SK-N-DZ (cell line): ENCODE measurements around the gene RSRC1.
A peak's percentile ranks its signal among the peaks of the same experiment; 100 is the strongest.
"Not testable (repeated sequence)": the region's sequence is repeated elsewhere in the genome, so short reads cannot be mapped to it uniquely, and the experiment has no call there.

Experiments
- DNase-seq: peaks from one replicate; pipeline ENCODE4 v3.0.0-alpha.2; 2015; ENCODE audit warnings: low spot score

RSRC1 gene

DNA sequence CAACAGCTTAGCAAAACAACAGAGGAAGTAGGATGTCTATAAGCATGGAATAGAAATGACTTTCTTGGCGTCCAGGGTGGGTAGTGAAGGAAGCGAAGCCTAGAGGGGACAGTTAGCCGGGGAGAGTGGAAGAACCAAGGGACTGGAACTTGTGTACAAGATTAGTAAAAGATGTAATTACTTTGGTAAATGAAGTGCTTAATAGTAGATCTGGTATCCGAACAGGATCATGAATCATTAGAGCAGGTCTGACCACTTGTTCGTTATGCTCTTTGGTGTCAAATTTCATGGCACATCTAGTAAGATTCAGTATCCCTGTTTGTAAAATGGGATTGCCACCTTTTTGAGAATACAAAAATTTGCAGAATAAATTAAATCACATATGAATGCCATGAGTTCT is 348.6 kb downstream of the RSRC1 start:
- no peak for DNase-seq

GRCh38 chr3:158460926-158461325 is 351.0 kb downstream of the RSRC1 start:
- DNase-seq: no peak

DNA sequence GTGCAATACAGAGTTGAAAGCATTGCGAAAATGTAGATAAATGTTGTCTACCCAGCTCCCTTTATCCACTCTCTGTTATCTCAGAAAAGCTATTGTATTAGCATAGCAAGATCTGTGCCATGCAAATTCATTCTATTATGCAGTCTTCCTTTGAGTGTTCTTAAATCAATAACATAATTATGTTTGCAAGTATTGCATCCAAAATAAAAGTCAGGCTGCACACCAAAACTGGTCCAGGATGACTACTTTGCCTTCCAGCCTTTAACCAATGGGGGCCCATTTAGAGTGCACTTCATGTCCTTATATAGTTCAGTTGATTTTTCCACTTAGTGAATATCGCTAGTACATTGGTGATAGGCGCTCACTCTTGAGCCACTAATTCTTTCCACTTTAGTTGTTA is 353.7 kb downstream of the RSRC1 start:
- no peak for DNase-seq

DNA sequence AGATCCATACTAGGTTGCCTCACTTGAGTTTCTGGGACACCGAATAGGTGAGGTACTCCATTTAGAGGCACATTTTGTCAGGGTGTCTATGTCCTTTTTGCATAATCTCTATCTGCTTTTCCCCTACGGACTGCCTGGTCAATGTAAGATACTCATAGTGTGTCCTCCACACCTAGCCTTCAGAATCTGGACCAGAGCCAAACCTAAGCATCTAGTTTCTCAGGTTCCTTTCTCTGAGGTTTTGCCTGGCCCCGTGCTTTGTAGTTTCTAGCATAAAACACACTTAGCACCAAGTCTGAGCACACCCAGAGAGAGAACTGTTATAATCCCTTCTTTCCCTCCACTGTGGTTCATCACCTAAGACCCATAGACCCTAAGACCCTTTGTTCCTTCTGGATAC is 355.2 kb downstream of the RSRC1 start:
- no peak for DNase-seq

DNA sequence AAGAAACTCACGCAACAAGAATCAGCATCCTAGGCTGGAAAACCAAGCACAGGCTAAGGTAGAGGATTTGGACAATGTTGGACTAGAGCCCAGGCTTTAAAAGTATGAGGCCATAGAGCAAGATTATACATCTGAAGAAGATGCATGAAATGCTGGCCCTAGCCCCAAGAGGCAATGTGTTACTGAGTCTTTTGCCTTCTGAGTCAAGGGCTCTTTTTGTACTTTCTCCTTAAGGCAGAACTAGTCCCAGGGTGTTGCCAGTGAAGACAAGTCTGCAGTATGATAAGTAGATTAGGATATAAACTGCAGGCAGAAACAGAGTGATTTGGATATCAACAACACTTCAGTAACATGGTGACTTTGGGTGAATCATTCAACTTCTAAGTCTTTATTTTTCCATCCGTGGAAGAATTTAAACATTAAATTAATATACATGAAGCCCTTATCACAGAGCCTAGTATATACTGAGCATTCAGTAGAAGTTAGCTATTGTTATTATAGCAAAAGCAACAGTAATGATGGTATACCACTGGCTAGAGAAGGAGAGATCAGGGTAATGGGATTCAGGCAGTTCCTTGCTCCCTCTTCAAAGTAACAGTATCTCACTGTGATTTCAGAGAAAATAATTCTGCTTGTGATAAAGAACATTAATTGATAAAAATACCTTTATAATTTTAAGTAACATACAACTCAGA is 361.2 kb downstream of the RSRC1 start:
- DNase-seq: no peak

- no peak for DNase-seq
Observed at GRCh38 chr3:158471639-158472294, 361.9 kb downstream of the RSRC1 start.

DNA sequence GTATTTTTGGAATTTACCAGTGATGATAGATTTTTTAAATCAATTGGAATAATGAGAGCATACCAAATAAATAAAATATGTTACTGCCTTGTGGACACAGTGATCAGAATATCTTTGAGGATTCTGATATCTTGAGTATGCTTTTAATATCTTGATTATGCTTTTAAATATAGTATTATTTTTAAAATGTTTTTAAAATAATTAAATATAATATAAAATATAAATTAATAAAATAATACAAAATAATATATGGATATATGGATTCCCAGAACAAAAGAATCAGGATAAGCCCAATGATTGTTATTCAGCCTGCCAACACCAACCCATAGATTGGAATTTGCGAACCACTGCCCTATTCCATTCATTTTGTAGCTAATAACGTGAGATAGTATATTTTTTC is 369.2 kb downstream of the RSRC1 start:
- DNase-seq: no peak

DNA sequence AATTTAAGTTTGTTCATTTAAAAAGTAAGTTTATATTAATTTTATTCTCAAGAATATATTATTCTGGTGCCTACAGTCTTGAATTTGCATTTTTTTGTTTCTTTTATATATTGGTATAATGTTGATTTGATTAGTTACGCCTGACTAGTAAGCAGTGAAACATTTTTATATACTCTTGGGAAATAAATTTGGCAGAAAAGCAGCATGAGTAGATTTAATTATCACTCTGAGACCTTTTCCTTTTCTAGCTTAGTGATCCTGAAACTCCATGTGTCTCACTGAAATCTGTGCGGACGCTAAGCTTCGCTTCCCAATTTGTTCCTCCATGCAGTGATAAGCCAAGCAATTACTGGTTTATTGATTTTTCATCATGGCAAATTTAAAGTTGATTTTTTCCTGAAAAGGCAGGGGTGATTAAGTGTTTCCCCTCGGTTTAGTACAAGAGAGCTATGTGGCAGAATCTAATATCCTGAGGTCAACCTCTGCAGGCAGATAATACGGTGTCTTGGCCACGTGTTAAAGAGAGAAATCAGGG is 373.9 kb downstream of the RSRC1 start:
- DNase-seq: peak; percentile 12

DNA sequence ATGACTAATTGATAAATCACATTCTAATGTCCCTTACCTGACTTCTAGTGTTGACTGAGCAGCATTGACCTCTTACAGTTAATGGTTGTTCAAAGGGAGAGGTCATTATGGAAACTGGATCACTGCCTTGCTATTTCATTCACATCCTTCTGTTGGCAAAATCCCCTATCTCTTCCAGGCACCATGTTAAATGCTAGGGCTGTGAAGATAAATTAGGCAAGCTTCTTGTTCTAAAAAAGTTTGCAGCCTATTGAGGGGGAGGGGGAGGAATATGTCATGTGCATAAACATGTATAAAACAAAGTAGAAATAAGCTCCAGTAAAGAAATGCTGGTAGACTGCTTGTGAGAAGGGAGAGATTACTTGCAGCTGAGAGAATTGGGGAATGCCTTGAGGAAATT is 376.3 kb downstream of the RSRC1 start:
- DNase-seq: no peak

DNA sequence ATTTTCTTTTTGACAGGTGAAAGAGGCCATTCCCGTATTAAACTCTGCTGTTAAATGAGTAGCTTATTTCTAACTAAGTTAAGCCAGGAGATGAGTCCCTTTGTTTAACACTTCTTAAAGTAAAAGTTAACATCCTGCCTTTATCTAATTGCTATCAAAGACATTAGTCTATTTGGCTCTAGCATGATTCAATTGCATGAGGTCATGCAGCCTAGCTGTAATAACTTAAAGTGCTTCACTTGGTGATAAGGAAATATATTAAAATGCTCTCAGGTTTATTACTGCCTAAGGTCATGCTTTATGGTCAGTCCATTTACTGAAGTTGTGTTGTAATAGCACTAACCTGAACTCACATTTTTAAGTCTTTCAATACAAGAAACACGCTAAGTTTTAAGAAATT is 378.8 kb downstream of the RSRC1 start:
- peak; percentile 27 for DNase-seq

GRCh38 chr3:158489181-158489580 is 379.3 kb downstream of the RSRC1 start:
- DNase-seq: peak; percentile 14

- DNase-seq: no peak
Observed at GRCh38 chr3:158491968-158492367, 382.1 kb downstream of the RSRC1 start.

DNA sequence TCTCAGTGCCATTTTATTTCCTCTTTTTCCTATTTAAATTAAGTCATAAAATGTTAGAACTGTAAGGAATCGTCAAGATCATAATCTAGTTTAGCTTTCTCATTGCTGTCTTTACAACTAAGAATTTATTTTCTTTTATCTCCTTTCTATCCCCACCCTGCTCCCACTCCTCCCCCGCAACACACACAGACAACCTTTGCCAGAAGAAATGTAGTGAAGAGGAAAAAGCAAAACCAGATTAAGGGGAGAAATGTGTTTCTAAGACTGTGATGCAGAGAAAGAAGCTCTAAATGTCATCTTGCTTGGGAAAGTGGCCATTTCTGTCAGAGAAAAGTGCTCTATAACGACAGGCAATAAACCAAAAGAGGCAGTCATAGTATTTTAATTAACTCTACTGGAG is 382.8 kb downstream of the RSRC1 start:
- no peak for DNase-seq

- DNase-seq: no peak
Observed at GRCh38 chr3:158493931-158494330, 384.0 kb downstream of the RSRC1 start.

DNA sequence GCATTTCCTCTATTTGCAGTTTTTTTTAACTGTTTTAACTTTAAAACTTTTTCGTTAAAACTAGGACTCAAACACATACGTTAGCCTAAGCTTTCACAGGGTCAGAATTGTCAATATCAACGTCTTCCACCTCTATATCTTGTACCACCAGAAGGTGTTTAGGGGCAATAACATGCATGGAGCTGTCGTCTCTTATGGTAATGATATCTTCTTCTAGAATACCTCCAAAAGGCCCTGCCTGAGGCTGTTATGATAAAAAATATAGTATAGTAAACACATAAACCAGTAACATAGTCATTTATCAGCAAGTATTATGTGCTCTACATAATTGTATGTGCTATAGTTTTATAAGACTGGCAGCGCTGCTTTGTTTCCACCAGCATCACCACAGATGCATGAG is 384.8 kb downstream of the RSRC1 start:
- DNase-seq: no peak

DNA sequence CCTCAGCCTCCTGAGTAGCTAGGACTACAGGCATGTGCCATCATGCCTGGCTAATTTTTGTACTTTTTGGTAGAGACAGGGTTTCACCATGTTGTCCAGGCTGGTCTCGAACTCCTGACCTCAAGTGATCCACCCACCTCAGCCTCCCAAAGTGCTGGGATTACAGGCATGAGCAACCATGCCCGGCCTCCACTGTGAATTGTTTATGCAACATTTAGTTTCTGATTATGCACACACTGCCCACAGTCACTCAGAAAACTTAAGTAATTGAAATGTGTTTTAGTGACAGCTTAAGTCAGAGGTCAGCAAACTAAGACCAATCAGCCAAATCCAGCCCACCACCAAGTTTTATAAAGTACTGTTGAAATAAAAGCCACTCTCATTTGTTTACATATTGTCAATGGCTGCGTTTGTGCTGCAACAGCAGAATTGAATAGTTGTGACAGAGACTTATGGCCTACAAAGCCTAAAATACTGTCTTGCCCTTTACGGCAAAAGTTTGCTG is 385.6 kb downstream of the RSRC1 start:
- not testable (repeated sequence) for DNase-seq

DNA sequence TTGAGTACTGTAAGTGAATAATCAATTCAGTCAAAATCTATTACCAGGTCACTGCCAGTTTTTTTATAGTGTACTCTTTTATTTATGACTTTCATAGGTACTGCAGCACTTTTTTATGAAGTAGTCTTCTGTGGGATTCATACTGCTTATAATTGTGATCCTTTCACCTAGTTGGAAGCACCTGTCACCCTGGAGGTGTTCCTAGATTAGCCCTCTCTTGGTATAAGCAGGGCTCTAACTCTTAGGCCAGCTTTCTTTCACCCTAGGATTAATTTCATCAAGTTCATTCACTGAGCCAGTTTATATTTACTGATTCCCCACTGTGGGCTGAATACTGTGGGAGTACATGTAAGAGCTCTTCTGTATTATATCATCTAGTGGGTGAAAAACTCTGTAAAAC is 395.2 kb downstream of the RSRC1 start:
- DNase-seq: no peak

GRCh38 chr3:158506456-158506855 is 396.6 kb downstream of the RSRC1 start:
- DNase-seq: no peak

DNA sequence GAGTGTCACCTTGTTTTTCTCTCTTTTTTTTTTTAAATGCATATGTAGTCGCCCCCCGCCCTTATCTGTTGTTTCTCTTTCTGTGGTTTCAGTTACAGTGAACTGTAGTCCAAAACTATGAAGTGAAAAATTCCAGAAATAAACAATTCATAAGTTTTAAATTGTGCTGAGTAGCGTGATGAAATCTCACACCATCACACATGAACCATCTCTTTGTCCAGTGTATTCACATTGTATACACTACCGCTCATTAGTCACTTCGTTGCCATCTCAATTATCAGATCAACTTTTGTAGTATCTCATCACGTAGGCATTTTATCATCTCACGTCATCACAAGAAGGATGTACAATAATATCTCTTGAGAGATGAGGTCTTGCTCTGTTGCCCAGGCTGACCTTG is 398.6 kb downstream of the RSRC1 start:
- DNase-seq: no peak

- no peak for DNase-seq
Observed at GRCh38 chr3:158509891-158510290, 400.0 kb downstream of the RSRC1 start.

DNA sequence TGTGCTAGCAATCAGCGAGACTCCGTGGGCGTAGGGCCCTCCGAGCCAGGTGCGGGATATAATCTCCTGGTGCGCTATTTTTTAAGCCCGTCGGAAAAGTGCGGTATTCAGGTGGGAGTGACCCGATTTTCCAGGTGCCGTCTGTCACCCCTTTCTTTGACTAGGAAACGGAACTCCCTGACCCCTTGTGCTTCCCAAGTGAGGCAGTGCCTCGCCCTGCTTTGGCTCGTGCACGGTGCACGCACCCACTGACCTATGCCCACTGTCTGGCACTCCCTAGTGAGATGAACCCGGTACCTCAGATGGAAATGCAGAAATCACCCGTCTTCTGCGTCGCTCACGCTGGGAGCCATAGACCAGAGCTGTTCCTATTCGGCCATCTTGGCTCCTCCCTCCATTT is 406.8 kb downstream of the RSRC1 start:
- DNase-seq: not testable (repeated sequence)

DNA sequence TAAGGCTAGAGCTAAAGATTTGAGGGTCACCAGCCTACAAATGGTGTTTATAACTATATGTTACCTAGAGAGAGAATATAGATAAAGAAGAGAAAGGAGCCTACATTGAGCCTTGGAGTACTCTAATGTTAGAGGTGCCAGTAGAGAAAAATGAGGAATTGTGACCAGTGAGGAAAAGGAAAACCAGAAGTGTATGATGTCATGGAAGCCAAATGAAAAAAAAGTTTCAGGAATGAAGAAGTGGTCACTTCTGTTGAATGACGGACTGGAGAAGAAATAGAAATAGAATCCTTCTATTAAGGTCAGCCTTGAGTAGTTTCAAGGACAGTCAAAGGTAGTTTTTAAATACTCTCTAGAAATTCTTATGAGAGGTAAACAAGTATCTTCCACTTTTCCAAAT is 409.9 kb downstream of the RSRC1 start:
- DNase-seq: no peak

GRCh38 chr3:158520433-158520832 is 410.5 kb downstream of the RSRC1 start:
- DNase-seq: no peak
